ENCODE results near the gene RNF167.
A peak's percentile ranks its signal among the peaks of the same experiment; 100 is the strongest.

The RNF167 gene

GRCh38 chr17:4935650-4936049, 4.4 kb upstream of the RNF167 start:
- no peak overlapping the region for H3K4me3 ChIP-seq (ENCODE audit: low read depth, low read length)
- no peak for DNase-seq (ENCODE audit: low read depth)
- TF ChIP-seq MAX (IDR thresholded peaks at IDR 0.05; ENCODE audit: low read depth, low read length) (no peak), MYC (IDR thresholded peaks at IDR 0.05; ENCODE audit: low read depth, low read length) (no peak), POLR2A (IDR thresholded peaks at IDR 0.05; ENCODE audit: extremely low read depth, insufficient read length) (no peak), CTCF (IDR thresholded peaks at IDR 0.05; ENCODE audit: low read depth, low read length) (no peak)

GRCh38 chr17:4936436-4936835, 3.6 kb upstream of the RNF167 start:
- no peak for DNase-seq (ENCODE audit: low read depth)
- no peak overlapping the region for H3K4me3 ChIP-seq (ENCODE audit: low read depth, low read length)
- TF ChIP-seq CTCF (IDR thresholded peaks at IDR 0.05; ENCODE audit: low read depth, low read length) (no peak), MYC (IDR thresholded peaks at IDR 0.05; ENCODE audit: low read depth, low read length) (no peak), POLR2A (IDR thresholded peaks at IDR 0.05; ENCODE audit: extremely low read depth, insufficient read length) (no peak)

GRCh38 chr17:4937553-4937952, 2.5 kb upstream of the RNF167 start:
- no peak for TF ChIP-seq MAX (IDR thresholded peaks at IDR 0.05; ENCODE audit: low read depth, low read length)
- no peak for TF ChIP-seq POLR2A (IDR thresholded peaks at IDR 0.05; ENCODE audit: extremely low read depth, insufficient read length)
- TF ChIP-seq CTCF (IDR thresholded peaks at IDR 0.05; ENCODE audit: low read depth, low read length), result no peak
- no peak for TF ChIP-seq MYC (IDR thresholded peaks at IDR 0.05; ENCODE audit: low read depth, low read length)
- H3K4me3 ChIP-seq (ENCODE audit: low read depth, low read length), result no peak overlapping the region

GRCh38 chr17:4938069-4938491, 2.0 kb upstream of the RNF167 start:
- no peak for DNase-seq (ENCODE audit: low read depth)
- TF ChIP-seq MAX (IDR thresholded peaks at IDR 0.05; ENCODE audit: low read depth, low read length), result no peak
- TF ChIP-seq MYC (IDR thresholded peaks at IDR 0.05; ENCODE audit: low read depth, low read length), result no peak
- no peak for TF ChIP-seq POLR2A (IDR thresholded peaks at IDR 0.05; ENCODE audit: extremely low read depth, insufficient read length)
- no peak for TF ChIP-seq CTCF (IDR thresholded peaks at IDR 0.05; ENCODE audit: low read depth, low read length)
- H3K4me3 ChIP-seq (ENCODE audit: low read depth, low read length), result no peak overlapping the region

More at GRCh38 chr17:4937553-4937952, 2.5 kb upstream of the RNF167 start:
- DNase-seq (ENCODE audit: low read depth), result no peak

- no peak for DNase-seq (ENCODE audit: low read depth)
- TF ChIP-seq MYC (IDR thresholded peaks at IDR 0.05; ENCODE audit: low read depth, low read length), result no peak
- no peak for TF ChIP-seq POLR2A (IDR thresholded peaks at IDR 0.05; ENCODE audit: extremely low read depth, insufficient read length)
- no peak for TF ChIP-seq CTCF (IDR thresholded peaks at IDR 0.05; ENCODE audit: low read depth, low read length)
- no peak for TF ChIP-seq MAX (IDR thresholded peaks at IDR 0.05; ENCODE audit: low read depth, low read length)
- peak overlapping the region; percentile 88 for H3K4me3 ChIP-seq (ENCODE audit: low read depth, low read length)
Observed at GRCh38 chr17:4938688-4939545, 1.2 kb upstream of the RNF167 start.
